ENCODE results near the gene HDAC4.

HDAC4 gene

DNA sequence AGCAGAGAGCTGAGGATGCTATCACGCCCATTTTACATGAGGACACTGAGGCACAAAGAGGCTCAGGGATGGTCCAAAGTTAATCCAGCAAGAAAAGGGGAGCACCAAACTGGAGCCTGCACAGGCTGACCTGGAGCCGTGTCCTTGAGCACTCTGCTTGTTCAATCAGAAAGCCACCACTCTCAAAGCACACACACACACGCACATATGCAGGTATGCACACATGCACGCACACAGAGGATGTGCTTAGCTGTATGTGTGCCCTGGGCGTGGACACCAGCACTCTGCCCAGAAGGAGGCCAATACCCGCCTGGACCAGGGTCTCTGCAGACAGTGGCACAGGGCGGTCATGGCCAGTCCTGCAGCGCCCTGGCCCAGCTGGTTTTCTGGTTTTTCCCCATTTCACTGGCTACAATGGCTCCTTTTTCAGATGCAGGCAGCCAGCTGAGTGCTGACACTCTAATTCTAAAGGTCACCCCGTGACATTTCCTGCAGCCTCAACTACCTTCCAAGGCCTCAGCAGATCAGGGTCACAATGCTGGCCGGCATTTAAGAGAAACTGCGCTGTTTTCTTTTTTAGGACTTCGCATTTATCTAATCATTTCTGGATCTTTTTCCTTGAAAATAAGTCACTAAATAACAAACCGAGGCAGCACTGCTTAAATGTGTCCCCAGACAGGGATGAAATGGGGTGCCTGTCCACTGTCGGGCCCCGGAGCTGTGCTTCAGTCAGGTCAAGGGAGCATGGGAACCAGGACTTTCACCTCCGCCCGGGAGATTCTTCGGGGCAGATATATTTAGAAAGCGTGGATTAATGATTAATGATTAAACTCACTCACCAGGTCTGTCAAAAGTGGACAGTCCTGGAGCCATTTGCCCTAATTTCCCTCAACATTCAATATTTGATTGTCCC is 104.5 kb downstream of the HDAC4 start:
- DNase-seq (ENCODE audit: low read depth in 2 of 2) = no peak

DNA sequence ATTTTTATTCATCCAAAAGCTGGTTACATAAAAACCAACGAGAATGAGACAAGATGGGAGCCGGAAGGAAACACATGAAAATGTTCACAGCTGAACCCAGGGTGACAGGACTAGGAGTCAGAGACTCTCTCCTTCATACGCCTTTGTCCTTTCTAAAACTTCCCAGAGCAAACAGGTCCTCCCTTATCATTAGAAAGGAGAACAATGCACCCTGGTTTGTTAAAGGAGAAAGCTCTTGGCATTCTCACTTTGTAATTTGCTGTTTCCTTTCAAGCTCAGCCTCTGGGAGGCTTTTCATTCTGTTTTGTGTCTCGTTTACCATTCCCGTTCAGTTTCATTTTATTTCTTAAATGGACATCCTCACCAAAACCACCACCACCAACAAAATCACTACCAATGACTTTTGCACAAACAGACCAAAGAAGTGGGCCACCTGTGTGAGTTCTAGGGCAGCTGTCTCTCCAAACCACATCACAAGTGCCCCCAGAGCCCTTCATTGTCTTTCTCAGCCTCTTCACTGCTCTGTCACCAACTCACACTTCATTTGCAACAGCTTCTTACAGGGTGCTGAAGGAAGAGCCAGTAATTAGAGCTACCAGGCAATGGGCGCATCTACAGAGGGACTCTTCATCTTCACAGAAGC is 105.3 kb downstream of the HDAC4 start:
- no peak for DNase-seq (ENCODE audit: low read depth in 2 of 2)

DNA sequence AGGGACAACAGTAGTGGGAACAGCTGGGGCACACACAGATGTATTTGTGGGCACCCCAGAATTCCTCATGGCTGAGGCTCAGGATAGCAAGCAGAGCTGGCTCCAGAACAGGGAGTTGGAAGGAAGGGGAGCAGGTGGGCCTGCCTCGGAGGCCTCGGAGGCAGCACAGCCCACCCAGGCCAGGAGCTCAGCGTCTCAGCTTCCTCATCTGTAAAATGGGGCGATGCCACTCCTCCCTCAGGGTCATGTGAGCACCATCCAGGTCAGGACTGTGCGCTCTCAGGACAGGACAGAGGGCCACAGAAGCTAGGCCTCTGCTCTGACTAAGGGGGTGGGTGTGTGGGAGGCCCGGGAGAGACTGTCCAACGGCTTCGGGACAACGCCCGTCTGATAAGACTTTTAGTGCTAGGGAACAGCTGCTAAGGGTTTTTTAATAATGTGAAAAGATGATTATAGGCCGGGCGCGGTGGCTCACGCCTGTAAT is 106.2 kb downstream of the HDAC4 start:
- no peak for DNase-seq (ENCODE audit: low read depth in 2 of 2)

DNA sequence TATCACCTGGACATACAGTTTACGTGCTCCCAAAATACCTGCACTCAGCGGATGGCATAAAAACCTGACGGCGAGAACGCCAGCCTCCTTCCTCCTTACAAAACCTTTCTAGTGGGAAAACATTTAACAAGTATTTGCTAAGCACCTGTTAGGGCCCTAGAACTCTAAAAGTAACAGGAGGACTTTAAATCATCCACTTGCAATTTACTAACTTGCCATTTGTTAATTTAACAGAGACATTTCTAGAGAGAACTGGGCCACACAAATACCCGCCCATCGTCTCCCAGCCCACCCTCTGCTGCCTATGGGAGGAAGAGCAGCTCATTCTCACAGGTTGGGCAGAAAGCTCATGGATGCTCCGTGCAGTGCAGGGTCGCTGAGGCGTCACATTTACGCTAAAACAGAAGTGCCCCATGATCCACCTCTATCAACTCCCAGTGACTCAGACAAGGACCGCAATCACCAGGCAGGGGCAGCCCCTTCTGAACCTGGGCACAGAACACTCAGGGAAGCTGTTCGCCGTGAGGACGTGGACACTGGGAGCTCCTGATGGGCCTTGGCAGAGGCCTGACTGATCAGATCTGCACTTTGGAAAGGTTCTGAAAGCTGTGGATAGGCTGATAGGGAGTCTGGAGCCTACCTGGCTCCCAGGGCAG is 106.9 kb downstream of the HDAC4 start:
- no peak for DNase-seq (ENCODE audit: low read depth in 2 of 2)

DNA sequence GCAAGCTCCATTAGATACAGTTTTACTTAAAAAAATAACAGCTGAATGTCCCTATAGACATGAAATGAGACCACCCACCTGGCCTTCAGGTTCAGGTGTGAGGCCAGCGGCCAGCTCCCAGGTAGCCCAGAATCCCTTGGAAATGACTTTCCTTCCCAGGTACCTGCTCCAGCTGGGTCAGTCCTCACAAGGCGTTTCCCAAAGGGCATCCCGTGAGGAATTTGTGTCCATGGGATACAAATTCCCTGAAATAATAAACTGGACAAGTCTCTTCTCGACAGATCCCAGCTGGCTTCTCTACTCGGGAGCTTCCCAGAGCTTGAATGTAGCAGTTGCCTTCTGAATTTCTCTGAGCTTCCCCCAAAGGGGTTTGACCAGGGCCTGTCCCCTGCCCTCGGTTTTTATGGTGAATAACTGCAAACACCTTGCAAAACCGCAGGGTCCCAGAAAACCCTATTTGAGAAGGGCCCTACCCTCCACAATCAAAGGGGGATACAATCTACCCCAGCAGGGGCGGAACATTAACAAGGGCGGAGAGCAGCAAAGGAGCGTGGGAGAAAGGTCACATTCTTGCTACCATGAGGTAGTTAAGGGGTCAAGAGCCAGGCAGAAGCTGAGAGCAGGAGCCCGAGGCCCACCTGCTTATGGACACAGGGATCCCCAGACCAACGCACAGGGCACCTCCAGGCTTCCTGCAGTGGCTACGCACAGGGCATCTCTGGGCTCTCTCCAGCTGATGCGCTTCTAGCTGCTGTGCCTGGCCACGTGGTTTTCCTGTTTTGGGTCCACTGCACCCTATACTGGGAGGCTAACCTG is 107.7 kb downstream of the HDAC4 start:
- no peak for DNase-seq (ENCODE audit: low read depth in 2 of 2)

DNA sequence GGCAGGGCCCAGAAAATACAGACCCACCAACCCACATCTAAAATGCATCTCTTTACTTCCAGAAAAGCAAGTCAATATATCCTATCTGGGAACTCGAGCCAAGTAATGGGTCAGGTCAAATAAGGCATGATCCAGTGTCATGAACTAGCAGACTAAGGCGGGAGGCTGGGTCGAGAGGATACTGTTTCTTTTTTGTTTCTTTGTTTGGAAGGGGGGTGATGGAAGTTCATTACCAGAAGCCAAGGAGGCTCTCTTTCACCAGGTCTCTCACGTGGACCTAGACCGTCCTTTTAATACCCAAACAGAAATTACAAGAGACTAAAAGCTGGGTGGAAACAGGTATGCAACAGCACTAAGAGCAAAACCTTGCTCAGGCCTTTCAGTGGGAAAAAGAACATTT is 108.3 kb downstream of the HDAC4 start:
- no peak for DNase-seq (ENCODE audit: low read depth in 2 of 2)

DNA sequence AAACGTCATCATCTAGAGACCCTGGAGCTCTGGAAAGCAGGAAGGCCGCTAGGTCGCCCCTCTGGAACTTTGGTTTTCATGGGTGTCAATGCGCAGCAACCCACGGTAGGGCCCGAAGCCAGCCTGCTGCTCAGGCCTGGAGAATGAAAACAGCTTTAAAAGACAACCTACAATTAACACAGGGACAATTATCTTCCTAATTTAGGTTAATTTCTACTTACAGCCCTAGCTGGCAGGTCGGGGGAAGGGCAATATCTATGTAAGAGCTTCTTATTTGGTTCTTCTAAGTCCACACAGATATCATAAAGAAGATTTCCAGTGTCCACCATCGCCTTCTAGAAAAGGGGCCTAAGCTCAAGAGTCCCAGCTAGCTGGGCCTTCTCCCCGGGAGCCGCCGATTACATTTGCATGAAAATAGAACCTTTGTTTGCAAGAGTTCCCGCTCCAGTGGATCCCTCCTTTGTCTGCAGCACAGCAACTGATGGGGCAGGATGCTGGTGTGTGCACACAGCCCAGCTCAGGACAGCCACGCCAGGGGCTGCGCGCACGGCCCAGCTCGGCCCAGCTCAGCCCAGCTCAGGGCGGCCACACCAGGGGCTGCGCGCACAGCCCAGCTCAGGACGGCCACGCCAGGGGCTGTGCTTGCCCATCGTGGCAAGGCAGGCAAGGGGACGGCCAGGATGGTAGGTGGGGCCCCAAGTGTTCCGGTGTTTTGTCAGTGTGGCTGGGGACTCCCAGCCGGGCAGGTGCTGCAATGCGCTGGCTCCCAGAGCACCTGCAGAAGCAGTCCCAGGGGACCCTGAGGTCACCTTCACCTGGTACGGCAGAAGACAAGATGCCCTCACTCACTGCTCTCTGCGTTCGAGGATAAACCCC is 109.1 kb downstream of the HDAC4 start:
- DNase-seq (ENCODE audit: low read depth in 2 of 2) = no peak

DNA sequence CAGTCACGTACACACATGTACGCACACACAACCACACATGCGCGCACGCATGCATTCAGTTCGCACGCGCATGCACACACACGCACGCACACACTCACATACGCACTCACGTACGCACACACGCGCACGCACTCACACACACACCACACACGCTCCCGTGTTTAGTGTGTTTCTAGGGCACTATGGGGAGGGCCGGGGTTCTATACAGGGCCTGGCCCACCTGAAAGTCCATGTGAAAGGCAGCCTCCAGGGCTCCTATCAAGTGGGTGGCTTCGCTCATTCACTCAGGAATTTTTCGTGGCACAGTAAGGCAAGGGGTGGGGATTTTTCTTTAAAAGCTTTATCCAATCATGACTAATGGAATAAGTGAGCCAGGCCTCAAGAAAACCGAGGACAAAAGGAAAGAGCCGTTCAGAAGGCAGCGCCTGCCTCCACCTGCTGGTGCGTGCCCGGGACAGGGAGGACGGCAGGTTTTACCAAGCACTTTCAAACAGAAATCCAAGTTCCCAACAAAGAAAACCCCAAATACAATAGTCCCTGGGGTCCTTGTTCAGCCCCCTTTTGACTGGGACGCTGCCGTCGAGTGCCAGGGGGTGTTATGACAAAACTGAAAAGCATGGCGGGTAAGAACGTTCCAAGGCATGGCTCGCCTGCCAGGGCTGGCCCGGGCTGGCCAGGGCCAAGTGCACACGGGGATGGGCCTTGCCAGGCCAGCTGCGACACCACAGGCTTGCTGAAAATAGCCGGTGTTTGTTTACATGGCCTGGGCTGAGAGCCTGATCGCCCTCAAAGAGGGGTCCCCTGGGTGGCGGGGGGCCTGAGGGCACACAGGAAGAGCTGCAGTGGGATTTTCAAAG is 110.0 kb downstream of the HDAC4 start:
- DNase-seq (ENCODE audit: low read depth in 2 of 2) = no peak

DNA sequence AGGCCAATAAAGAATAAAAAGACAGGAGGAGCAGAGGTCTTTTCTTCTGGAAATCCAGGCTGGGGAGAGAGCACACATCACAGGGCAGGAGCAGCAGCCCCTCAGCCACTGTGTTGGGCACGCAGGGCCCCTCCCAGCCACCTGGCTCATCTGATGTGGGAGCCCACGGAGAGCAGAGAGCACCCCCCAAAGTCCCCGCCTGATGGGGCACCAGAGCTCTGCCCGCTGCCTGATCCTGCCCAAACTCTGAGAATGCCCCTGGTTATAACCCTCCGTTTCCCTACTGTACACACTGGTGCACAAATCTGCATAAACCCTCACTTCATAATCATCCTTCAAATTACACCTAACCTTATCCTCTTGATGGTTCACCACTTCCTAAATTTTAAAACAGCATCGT is 111.3 kb downstream of the HDAC4 start:
- no peak for DNase-seq (ENCODE audit: low read depth in 2 of 2)

DNA sequence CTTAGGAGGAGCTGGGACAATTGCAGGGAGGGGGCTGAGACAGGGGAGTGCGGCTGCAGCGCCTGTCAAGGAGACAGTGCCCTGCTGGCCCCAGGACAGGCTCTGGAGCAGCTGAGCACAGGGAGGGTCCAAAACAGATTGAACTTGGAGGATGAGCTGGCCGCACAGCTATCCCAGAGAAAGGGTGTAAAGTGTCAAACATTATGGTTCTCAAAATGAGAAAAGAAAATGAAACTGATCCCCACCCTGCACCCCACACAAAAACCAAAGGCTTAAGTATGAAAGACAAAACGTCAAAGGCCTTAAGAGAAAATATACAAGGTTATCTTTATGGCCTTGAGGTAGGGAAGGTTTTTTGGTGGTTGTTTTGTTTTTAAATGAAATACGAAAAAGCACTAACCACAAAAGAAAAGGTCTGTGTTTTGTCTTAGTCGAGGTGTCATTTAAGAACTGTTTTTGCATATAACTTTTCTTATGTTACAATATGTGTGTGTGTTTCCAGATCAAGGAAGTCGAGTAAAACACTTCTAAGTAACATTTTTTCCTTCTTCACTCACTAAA is 111.8 kb downstream of the HDAC4 start:
- no peak for DNase-seq (ENCODE audit: low read depth in 2 of 2)

DNA sequence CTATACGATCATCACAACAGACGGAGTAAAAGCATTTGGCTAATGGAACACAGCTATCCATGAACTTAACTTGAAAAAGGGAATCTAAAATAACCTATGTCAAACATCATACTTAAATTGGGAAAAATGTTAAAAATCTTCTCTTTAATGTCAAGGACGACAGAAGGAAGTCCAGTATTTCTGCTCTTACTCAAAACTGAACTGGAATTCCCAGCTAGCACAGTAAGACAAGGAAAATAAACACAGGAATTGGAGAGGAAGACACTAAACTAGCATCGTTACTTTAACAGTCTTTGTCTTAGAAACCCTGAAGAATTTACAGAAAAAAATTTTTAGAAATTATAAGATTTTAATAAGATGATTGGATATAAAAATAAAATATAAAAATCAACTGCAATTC is 112.6 kb downstream of the HDAC4 start:
- no peak for DNase-seq (ENCODE audit: low read depth in 2 of 2)

DNA sequence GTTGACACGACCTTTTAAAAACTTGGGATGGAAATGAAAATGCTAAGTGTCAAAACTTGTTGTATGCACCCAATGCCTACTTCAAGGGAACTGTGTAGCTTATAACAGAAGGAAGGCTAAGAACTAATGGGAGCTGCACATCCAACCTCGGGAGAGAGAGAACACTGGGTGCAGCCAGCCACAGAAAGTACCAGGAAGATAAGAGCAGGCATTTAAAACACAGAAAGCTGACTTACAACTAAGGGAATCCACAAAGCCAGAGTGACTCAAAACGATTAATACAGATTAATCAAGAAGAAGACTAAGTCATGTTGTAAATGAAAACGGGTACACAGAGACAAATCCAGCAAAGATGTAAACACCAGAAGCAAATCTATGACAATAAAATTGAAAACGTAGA is 113.4 kb downstream of the HDAC4 start:
- DNase-seq (ENCODE audit: low read depth in 2 of 2) = no peak

DNA sequence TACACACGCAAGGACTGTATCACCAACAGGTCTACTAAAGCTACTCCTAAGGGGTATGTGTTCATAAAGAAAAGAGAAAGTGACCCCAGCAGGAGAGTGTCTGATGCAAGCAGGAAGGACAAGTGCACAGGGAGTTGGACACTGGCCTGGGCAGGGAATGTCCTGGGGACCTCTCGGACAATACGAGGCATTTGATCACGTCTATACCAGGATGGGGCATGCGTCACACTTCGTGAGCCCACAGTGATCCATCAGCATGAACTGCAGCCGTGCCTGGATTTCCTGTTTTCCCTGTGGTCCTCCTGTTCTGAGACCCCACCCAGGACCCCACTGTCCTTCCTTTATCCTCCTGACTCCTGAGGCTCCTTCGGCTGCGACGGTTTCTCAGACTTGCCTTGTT is 113.9 kb downstream of the HDAC4 start:
- no peak for DNase-seq (ENCODE audit: low read depth in 2 of 2)

DNA sequence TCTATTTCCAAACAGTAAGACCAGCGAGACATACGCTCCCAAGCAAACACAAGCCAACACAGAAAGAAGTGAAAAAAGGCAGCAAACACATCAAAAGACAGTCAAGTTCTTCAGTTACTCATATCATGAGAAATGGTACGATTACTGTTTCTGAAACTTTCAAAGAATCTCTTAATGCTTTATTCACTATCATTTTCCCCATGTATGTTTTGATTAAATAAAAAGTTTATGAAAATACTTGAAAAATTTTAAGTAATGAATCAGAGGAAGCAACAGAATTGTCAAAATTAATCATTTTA is 114.9 kb downstream of the HDAC4 start:
- DNase-seq (ENCODE audit: low read depth in 2 of 2) = no peak

DNA sequence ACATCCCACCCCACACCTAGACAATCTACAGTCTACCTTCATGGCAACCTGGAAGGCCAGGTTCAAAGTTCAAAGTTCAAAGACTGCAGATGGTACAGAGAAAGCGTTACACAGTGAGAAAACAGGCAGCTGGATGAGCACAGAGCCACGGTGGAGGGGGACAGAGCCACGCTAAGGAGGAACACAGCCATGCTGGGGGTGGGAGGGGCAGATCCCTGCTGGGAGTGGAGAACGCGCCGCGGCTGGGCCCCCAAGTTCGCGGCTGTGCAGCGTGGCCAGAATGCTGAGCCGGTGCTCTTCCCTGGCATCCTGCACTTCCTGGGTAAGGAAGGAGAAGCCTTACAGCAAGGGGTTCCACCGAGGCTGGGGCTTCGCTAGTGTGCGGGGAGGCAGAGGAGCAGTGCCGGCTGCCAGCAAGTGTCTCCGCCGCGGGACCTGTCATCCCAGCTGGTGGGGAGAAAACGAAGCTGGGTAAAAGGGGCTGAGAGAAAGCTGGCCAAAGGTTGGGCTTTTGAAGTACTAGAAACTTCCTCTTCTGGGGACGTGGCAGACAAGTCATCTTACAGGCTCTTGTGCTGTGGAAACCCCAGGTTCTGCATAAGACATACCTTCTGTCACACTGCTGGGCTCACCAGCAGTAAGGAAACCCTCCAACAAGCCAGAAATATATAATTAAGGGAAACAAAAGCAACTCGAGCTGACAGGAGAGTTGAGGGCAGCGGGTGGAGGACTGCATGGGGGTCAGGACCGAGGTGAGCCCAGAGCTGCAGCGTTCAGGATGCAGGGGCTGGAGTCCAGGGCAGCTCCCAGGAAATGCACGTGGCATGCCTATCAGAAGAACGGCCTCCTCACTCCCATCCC is 115.5 kb downstream of the HDAC4 start:
- no peak for DNase-seq (ENCODE audit: low read depth in 2 of 2)

DNA sequence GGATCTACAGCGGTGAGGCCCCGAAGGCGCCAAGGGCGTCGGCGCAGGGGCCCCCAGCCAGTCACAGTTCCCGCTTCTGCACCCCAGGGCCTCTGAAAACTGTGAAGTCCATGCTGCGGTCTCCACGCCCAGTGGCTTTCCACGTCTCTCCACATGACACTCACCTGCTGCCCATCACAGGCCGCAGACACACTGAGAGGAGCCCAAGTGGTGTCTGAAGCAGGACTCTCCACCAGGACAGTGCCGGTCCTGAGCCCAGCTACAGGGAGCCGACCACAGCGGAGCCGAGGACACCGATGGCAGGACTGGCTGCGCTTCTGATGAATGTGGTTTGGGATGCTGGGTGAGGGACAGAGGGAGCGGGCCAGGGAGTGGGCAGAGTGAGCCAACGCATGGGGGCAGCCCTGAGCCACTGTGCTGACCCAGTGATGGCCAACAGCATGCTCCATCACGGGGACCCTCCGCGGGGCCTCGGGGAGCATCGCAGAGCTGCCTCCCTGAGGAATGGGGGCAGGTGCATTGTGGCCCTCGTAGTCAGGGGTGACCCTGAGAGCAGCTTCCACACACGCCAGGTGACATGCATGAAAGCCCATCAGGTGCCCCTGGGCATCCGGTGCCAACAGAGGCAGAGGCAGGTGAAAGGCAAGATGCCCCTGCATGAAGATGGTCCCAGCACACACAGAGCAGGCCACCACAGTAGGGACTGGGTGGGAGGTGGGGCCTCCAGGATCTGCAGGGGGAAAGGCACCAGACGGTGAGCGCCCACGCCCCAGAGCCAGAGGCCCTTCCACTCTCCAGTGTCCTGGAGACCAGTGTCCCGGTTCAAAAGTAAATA is 116.6 kb downstream of the HDAC4 start:
- no peak for DNase-seq (ENCODE audit: low read depth in 2 of 2)

DNA sequence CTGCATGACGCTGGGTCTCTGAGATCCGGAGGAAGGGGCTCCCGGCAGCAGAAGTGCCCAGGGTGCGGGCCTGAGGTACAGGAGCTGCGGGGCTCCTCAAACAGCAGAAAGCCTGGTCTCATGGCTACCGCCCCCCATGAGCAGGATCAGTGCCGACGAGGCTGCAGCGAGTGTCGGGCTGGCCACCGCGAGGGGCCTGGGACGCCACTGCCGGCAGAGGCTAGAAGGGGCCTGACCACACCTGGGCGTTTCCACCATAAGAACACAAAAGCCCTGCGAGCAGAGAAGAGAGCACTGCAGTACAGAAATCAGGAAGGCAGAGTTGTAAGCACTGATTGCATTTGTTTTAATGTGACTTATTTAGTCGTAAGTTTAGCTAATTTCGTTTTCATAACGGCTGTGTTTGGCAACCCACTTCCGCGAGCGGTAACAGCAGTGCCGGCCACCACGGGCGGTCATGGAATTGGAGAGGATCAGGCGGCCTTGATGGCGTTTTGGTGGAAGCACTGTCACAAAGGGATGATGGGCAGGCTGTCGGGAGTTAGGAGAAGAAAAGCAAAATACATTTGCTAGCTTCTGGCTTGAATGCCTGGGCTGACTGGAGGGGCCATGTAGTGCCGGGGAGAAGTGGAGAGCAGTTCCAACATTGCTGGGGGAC is 117.4 kb downstream of the HDAC4 start:
- no peak for DNase-seq (ENCODE audit: low read depth in 2 of 2)

Measured in fibroblast of skin of left quadriceps (primary cell).